ENCODE results near the gene SCFD2.
A peak's percentile ranks its signal among the peaks of the same experiment; 100 is the strongest.
"Not testable (repeated sequence)": the region's sequence is repeated elsewhere in the genome, so short reads cannot be mapped to it uniquely, and the experiment has no call there.

The SCFD2 gene

GRCh38 chr4:53040851-53041250 is 325.0 kb downstream of the SCFD2 start:
- DNase-seq: no peak

- DNase-seq: no peak
Observed at GRCh38 chr4:53040459-53040815, 325.4 kb downstream of the SCFD2 start.

- DNase-seq: peak; percentile 68
Observed at GRCh38 chr4:53039741-53040458, 326.0 kb downstream of the SCFD2 start.

- no peak for DNase-seq
Observed at GRCh38 chr4:53037892-53038291, 328.0 kb downstream of the SCFD2 start.

- DNase-seq: not testable (repeated sequence)
Observed at GRCh38 chr4:53032908-53033307, 333.0 kb downstream of the SCFD2 start.

GRCh38 chr4:53026233-53026632 is 339.6 kb downstream of the SCFD2 start:
- no peak for DNase-seq

- DNase-seq: no peak
Observed at GRCh38 chr4:53023677-53024299, 342.1 kb downstream of the SCFD2 start.

- DNase-seq: no peak
Observed at GRCh38 chr4:53022513-53023100, 343.3 kb downstream of the SCFD2 start.

GRCh38 chr4:53021754-53022512 is 343.9 kb downstream of the SCFD2 start:
- no peak for DNase-seq

- DNase-seq: no peak
Observed at GRCh38 chr4:53019485-53020382, 346.1 kb downstream of the SCFD2 start.

GRCh38 chr4:53018471-53018870 is 347.4 kb downstream of the SCFD2 start:
- DNase-seq: no peak

GRCh38 chr4:53016099-53016820 is 349.6 kb downstream of the SCFD2 start:
- DNase-seq: no peak

GRCh38 chr4:53015681-53016080 is 350.2 kb downstream of the SCFD2 start:
- peak; percentile 15 for DNase-seq

GRCh38 chr4:53014881-53015280 is 351.0 kb downstream of the SCFD2 start:
- DNase-seq: no peak

- DNase-seq: no peak
Observed at GRCh38 chr4:53013873-53014775, 351.7 kb downstream of the SCFD2 start.

- peak; percentile 69 for DNase-seq
Observed at GRCh38 chr4:53012738-53013137, 353.1 kb downstream of the SCFD2 start.

- DNase-seq: no peak
Observed at GRCh38 chr4:53011259-53011905, 354.5 kb downstream of the SCFD2 start.

- no peak for DNase-seq
Observed at GRCh38 chr4:53010318-53010717, 355.5 kb downstream of the SCFD2 start.

GRCh38 chr4:53009824-53010223 is 356.0 kb downstream of the SCFD2 start:
- DNase-seq: no peak

GRCh38 chr4:53007024-53007423 is 358.8 kb downstream of the SCFD2 start:
- no peak for DNase-seq
